Dermis blood vessel endothelial cell (primary cell): ENCODE measurements around the gene MICU2. TPM values are rescaled to one million over a fixed set of nuclear protein-coding genes. Genes with fewer than 3 reads are reported as not detected.

Experiments used
- DNase-seq: peaks from one replicate; pipeline ENCODE4 v3.0.0; 2010
- total RNA-seq: library from RNA; depleted of rRNA; stranded (reverse); fragments of >200 nt; gene quantifications from 2 replicates; pipeline ENCODE4 v1.2.3, GENCODE V29; 2014

Gene MICU2
- total RNA-seq, 1 donor from 2014 or later, result 46.3 TPM

DNA sequence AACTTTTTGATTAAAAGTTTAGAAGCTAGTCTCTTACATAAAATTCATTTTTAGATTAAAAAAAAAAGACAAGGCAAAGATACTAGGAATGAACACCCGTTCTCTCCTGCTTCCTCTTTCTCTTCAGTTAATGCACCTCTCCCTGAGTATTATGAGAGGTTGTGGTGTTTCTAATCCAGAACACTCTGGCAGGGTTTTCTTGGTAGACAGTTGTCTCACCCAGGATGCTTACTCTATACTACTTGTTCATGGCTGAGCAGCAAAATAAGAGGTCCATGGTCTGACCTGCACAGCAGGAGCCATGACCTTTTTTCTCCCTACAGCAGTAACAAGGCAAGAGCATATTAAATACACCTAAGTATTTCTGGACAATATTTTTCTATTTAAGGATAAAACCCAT, 62.0 kb downstream of the MICU2 start:
- no peak for DNase-seq

- DNase-seq, result no peak
Measured at GRCh38 chr13:21541271-21541670, 62.7 kb downstream of the MICU2 start.

DNA sequence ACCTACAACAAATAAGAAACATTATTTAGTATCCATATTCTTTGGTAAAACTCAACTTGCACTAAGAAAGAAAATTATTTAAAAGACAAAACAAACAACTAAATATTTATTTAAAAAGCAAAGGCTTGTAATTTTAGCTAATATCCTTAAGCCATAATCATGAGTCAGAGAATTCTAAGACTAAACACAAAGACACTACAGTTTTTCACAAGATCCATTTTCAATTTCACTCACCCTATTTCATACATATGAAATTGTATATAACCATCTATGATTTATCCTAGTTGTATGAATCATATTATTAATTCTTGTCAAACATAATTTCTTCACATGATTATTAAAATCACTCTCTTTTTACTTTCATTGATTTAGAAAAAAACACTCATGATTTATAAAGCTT, 64.3 kb downstream of the MICU2 start:
- no peak for DNase-seq

DNA sequence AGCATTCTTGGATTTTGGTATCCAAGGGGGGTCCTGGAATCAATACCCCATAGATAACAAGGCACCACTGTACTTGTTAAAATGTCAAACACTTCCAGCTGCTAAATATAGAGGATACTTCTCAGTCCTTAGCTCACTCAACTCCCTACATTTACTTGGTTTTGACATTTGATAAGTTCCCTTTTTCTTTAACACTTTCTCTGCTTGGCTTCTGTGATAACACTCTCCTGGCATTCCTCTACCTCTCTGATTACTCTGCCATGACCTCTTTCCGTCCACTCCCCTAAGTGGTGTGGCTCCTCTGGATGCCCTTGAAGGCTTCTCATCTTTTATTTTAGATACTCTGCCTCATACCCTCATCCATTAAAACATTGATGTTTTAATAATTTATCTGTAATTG, 65.2 kb downstream of the MICU2 start:
- DNase-seq, result no peak

DNA sequence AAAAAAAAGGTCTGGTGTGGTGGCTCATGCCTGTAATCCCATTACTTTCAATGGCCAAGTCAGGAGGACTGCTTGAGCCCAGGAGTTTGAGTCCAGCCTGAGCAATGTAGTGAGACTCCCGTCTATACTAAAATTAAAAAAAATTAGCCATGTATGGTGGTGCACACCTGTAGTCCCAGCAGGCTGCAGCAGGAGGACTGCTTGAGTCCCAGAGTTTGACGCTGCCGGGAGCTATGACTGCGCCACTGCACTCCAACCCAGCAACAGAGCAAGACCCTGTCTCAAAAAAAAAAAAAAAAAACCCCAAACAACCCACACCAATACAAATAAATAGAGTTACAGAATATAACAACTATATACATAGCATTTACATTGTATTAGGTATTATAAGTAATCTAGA, 65.7 kb downstream of the MICU2 start:
- no peak for DNase-seq

GRCh38 chr13:21537105-21537504, 66.9 kb downstream of the MICU2 start:
- DNase-seq, result no peak

- DNase-seq, result no peak
Measured at GRCh38 chr13:21534760-21535159, 69.2 kb downstream of the MICU2 start.

- DNase-seq, result no peak
Measured at GRCh38 chr13:21531455-21531854, 72.5 kb downstream of the MICU2 start.

DNA sequence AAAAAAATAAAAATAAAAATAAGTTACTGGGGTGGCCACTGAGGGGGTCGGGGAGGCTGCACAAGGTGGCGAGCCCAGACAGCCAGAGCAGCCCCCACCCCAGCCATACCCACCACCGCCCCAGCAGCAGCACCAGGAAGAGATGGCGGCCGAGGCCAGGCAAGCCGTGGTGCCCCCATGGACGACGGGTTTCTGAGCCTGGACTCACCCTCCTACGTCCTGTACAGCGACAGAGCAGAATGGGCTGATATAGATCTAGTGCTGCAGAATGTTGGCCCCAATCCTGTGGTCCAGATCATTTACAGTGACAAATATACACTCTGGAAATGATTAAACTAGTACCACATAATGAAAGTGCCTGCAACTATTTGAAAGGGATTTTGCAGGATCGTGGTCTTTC, 73.3 kb downstream of the MICU2 start:
- DNase-seq, result no peak

GRCh38 chr13:21529146-21529893, 74.7 kb downstream of the MICU2 start:
- no peak for DNase-seq

DNA sequence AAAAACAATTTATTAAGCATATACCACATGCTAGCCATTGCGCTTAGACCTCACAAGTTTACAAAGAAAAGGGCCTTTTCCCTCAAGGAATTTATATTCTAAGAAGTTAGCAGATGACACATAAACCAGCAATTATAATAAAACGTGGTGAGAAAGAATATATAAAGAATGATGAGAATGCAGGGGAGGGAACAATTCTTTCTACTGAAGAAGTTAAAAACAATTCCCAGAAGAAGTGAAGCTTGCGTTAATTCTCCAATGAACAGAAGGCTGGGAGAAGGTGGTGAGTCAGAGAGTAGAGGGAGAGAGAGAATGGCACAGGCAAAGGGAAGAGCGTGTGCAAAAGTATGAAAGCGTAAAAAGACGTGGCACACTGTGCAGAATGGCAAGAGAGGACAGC, 75.4 kb downstream of the MICU2 start:
- DNase-seq, result no peak

DNA sequence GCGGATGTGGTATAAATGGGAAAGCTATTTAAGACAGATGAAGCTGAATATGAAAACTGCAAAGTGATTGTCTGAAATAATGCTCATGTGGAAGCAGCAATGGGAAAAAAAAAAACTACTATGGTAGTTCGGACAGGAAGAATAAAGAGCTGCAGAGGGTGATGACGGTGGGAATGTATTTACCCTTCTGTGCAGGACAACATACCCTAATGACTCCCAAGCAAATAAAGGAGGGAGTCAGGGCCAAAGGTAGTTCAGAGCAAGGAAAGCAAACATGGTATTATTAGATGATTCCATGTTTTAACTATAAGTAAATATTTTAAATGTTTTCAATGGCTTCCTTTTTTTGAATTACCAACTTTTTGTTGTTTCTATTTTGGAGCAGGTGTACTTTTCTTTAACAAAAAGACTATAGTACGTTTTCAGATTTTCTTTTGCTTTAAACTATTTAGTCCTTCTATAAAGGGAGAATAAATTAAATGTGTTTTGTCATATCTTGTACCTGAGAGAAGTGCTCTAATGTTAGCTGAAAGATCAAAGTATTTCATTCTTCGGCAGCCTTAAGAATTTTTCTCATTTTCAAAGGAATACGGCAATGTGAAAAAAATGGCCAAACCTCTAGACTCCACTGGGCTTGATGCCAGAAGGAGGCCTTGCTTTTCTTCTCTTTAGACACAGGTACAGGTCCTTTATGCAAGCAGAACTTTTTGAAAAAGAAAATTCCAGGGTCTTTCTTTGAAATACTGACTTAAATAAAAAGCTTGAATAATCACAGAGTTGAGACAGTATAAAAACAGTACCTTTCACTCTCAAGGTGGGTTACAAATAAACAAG, 77.0 kb downstream of the MICU2 start:
- no peak for DNase-seq

GRCh38 chr13:21522847-21523246, 81.1 kb downstream of the MICU2 start:
- DNase-seq, result no peak

DNA sequence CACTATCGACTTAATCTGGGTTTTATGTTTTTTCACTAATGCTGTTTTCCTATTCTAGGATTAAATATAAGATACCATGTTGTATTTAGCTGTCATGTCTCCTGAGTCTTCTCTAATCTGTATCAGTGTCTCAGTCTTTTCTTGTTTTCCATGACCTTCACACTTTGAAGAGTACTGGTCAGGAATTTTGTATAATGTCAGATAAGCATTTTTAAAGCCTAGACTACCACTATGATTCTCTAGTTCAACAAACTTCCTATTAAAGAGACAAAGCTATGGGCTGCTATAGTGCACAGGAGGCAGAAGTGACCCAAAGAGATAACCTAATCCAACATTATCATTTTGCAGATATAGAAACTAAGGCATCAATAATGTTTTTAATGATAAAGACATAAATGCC, 81.8 kb downstream of the MICU2 start:
- no peak for DNase-seq

- DNase-seq, result no peak
Measured at GRCh38 chr13:21518617-21519144, 85.3 kb downstream of the MICU2 start.

- DNase-seq, result no peak
Measured at GRCh38 chr13:21517576-21517975, 86.4 kb downstream of the MICU2 start.

- DNase-seq, result no peak
Measured at GRCh38 chr13:21516805-21517204, 87.2 kb downstream of the MICU2 start.

- DNase-seq, result peak; percentile 11
Measured at GRCh38 chr13:21511849-21512248, 92.1 kb downstream of the MICU2 start.

- no peak for DNase-seq
Measured at GRCh38 chr13:21504379-21504778, 99.6 kb downstream of the MICU2 start.

DNA sequence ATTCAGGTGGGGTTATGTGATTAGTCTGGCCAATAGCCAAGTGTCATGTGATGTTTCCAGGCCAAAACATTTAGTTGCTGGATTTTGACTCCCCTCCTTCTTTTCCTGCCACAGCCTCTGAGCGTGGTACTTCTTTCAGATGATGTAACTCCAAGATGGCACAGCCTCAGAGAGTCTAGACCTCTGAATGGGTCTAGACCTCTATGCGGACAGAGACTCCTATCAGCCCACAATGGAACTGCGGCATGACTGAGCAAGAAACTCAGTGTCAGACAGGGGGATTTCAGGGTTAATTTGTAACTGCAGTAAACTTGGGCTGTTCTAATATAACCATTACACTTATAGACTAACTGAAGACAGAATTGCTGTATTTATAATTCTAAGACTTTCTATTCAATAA, 102.3 kb downstream of the MICU2 start:
- DNase-seq, result no peak

GRCh38 chr13:21486322-21486721, 117.6 kb downstream of the MICU2 start:
- no peak for DNase-seq

- DNase-seq, result no peak
Measured at GRCh38 chr13:21483748-21484147, 120.2 kb downstream of the MICU2 start.

- DNase-seq, result no peak
Measured at GRCh38 chr13:21481359-21481758, 122.6 kb downstream of the MICU2 start.
